EH (cell line): Measurements from ENCODE around the gene LIPA.

ENCODE experiments used
- DNase-seq: peaks from one replicate; pipeline ENCODE4 v3.0.0-alpha.2; 2015; ENCODE audit warnings: low read depth

The LIPA gene

DNA sequence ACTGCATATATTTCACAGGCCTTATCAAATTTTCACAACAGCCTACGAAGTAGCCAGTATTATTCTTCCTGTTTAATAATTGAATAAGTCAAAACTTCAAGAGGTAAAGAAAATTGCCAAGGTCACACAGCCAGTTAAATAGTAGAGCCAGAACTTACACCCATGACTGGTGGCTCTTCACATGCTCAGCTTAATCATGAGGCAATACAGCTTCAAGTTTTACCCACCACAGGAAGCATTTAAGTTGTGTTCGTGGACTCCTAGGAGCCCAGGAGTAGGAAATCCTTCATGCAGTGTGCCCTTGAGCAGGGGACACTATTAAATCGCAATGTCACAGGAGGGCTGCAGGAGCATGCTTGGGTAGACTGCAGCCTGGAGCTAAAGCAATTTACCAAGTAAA lies 11.1 kb downstream of the LIPA start:
- DNase-seq = no peak

DNA sequence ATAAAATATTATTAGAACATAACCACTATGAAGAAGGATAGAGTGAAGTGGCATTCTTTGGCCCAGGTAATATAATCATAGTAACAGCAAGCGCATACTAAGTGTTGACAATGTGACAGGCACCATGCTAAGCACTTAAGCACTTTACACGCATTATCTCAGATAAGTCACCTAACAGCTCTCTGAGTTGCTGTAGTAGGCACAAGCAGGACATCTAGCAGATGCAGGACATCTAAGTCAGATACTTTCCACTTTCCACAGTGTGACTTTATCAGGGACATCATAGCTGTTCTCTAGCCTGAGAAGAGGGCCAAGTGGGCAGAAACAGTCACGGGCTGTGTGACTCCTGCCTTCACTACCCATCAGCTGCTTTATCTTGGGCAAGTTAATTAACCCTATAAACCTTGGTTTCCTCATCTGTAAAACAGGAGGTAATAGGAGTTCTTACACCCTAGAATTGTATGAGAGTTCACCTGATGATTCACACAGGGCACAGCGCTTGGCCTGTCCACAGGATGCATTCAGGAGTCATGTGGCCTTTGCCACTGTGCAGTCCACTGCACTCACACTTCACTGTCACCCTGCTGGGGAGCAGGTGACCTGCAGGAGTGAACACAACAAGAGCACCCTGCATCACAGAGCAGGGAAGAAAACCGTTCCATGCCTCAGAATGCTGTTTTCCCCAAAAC lies 12.5 kb downstream of the LIPA start:
- DNase-seq = no peak

DNA sequence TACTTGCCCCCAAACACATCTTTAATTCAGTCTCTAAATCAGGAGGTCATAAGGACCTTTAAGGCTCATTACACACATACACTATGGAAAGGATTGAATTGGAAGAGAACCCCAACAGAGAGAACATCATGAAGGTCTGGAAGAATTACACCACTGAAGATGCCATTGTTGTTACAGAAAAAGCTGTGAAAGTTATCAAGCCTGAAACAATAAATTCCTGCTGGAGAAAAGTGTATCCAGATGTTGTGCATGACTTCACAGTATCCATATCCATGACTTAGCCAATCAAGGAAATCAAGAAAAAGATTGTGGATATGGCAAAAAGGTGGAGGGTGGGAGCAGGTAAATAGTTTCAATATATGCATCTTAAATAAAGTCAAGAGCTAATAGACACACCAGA lies 13.7 kb downstream of the LIPA start:
- no peak for DNase-seq

DNA sequence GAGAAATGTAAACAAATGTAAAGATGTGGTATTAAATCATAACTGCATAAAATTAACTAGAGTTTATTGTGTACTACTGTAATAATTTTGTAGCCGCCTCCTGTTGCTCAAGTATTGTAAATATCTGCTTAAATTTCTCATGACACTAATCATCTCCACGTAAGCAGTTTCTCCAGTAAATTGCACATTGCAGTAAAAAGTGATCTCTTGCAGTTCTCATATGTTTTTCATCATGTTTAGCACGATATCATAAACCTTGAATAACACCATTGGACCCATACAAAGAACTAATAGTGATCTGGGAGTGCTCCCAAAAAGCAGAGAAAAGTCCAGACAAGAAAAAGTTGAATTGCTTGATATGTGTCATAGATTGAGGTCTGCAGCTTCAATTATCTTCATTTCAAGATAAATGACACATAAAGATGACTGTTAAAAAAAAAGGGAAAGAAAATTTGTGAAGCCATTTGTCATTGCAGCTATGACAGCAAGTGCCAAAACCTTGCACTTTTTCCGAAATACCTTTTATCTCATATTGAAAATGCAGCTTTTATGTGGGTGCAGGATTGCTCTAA lies 15.3 kb downstream of the LIPA start:
- DNase-seq = peak; percentile 73

GRCh38 chr10:89235073-89235798 lies 16.3 kb downstream of the LIPA start:
- peak; percentile 25 for DNase-seq

DNA sequence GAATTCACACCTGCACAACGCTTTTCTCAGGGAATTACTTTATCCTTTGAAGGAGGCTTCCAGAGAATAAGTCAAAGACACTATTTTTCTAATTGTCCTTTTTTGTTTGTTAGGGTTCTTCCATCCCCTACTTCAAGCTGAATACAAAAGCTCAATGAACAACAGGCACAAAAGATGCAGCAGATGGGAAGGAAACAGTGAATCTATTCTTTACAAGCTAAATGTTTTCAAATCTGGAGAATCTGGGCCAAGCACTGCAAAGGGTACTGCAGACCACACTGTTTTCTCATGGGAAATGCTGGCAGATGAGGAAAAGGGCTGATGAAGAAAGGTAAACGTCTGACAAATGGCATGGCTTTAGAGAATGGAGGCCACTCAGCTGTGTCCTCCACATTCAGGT lies 18.5 kb downstream of the LIPA start:
- DNase-seq = no peak

GRCh38 chr10:89228962-89229361 lies 22.6 kb downstream of the LIPA start:
- DNase-seq = no peak

GRCh38 chr10:89228146-89228545 lies 23.4 kb downstream of the LIPA start:
- DNase-seq = no peak

GRCh38 chr10:89226891-89227290 lies 24.7 kb downstream of the LIPA start:
- DNase-seq = no peak

- DNase-seq = no peak
Measured at GRCh38 chr10:89224739-89225443, 26.7 kb downstream of the LIPA start.

- no peak for DNase-seq
Measured at GRCh38 chr10:89221919-89222318, 29.7 kb downstream of the LIPA start.

- no peak for DNase-seq
Measured at GRCh38 chr10:89219513-89220218, 31.9 kb downstream of the LIPA start.

- DNase-seq = peak; percentile 64
Measured at GRCh38 chr10:89217057-89217990, 34.3 kb downstream of the LIPA start.

GRCh38 chr10:89216056-89216455 lies 35.5 kb downstream of the LIPA start:
- DNase-seq = no peak

DNA sequence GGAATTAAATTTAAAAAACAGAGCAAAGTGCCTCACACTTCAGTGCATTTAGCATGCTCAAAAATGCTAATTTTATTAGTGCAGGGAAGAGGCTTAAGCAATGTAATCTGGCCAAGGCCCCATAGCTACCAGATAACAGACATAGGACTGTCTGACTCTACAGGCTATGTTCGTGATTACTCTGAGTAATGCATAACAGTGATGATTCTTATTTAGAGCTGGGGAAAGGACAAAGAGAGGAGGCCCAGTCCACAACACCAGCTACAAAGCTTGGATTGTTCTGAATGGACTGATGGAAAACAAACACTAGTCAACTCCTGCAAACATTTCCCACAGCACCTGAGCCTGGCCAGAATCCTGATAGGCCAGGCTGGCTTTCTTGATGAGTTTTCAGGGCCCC lies 36.1 kb downstream of the LIPA start:
- DNase-seq = no peak

GRCh38 chr10:89214566-89215165 lies 36.9 kb downstream of the LIPA start:
- no peak for DNase-seq

DNA sequence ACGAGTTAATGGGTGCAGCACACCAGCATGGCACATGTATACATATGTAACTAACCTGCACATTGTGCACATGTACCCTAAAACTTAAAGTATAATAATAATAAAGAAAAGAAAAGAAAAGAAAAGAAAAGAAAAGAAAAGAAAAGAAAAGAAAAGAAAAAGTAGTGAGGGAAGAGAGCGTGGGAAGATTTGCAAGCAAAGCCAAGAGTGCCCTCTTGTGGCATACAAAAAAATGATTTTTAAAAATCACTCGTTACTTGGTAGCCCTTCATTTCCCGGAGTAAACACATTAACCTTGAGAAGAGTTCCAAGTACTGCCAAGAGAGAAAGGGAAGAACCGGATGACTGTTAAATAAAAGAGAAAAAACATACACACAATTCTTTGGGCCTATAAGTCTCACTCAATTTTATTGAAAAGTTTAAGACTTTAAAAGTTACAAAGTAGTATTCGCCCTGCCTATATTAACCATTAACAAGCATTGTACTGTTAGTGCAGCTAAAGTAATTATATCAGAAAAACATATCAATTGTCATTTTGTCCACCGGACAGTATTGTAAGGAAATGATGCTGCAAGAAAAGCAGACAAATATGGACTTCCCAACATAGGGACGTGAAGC lies 38.3 kb downstream of the LIPA start:
- DNase-seq = peak; percentile 56

- DNase-seq = no peak
Measured at GRCh38 chr10:89210794-89211425, 40.7 kb downstream of the LIPA start.

- no peak for DNase-seq
Measured at GRCh38 chr10:89209718-89210117, 41.9 kb downstream of the LIPA start.
